CD8-positive, alpha-beta memory T cell (primary cell): ENCODE measurements around the gene PHACTR2. TPM values are rescaled to one million over a fixed set of nuclear protein-coding genes. Genes with fewer than 3 reads are reported as not detected.
A peak's percentile ranks its signal among the peaks of the same experiment; 100 is the strongest.

Source experiments
- CTCF ChIA-PET: fragments of 350-600 bp; sonication (Branson Sonifier 250); formaldehyde crosslinking; loops from one replicate; lab custom pipeline; 2021; ENCODE audit warnings: antibody characterized with exemption; lab: Charles Lee
- POLR2A ChIA-PET: fragments of 350-600 bp; sonication (Branson Sonifier 250); formaldehyde crosslinking; loops from one replicate; lab custom pipeline; 2021; ENCODE audit warnings: antibody characterized with exemption; lab: Charles Lee
- DNase-seq, 5 donors: peaks; one replicate each; pipeline versions ENCODE4 v3.0.0 to v3.0.0-alpha.2; 2020 to 2022; ENCODE audit warnings: mixed read lengths in 1 of 5
- H3K27ac ChIP-seq: one replicate; pipeline ENCODE4 v1.7.0; 2013; ENCODE audit warnings: low read depth, mild to moderate bottlenecking, low read length, moderate library complexity
- H3K27me3 ChIP-seq: 2 replicates; pipeline ENCODE4 v1.7.0; 2013; ENCODE audit warnings: low read length, mild to moderate bottlenecking; ENCODE audit not compliant: insufficient read depth, poor library complexity, severe bottlenecking
- H3K36me3 ChIP-seq: 2 replicates; pipeline ENCODE4 v1.7.0; 2013; ENCODE audit warnings: mild to moderate bottlenecking, low read length, moderate library complexity; ENCODE audit not compliant: insufficient read depth
- H3K4me1 ChIP-seq: 2 replicates; pipeline ENCODE4 v1.7.0; 2013; ENCODE audit warnings: mild to moderate bottlenecking, low read length, moderate library complexity; ENCODE audit not compliant: insufficient read depth
- H3K4me3 ChIP-seq: 2 replicates; pipeline ENCODE4 v1.7.0; 2013; ENCODE audit warnings: mild to moderate bottlenecking, low read length
- H3K9me3 ChIP-seq: 2 replicates; pipeline ENCODE4 v1.7.0; 2013; ENCODE audit warnings: mild to moderate bottlenecking, low read length
- H3K27ac Mint-ChIP-seq, 8 donors: one replicate each; pipeline ENCODE4 v1.8.0; 2020 to 2021; ENCODE audit warnings: mixed read lengths in 8 of 8, mild to moderate bottlenecking in 6 of 8, inconsistent platforms in 3 of 8, moderate library complexity in 3 of 8
- H3K27me3 Mint-ChIP-seq, 2 donors: one replicate each; pipeline ENCODE4 v1.8.0; 2020 to 2021; ENCODE audit warnings: mixed read lengths in 2 of 2, mild to moderate bottlenecking in 1 of 2, moderate library complexity in 1 of 2
- H3K36me3 Mint-ChIP-seq, 3 donors: one replicate each; pipeline ENCODE4 v1.8.0; 2020 to 2021; ENCODE audit warnings: mixed read lengths in 3 of 3, inconsistent platforms in 1 of 3, mild to moderate bottlenecking in 1 of 3
- H3K4me1 Mint-ChIP-seq, 3 donors: one replicate each; pipeline ENCODE4 v1.8.0; 2020 to 2021; ENCODE audit warnings: mixed read lengths in 3 of 3, inconsistent platforms in 1 of 3, mild to moderate bottlenecking in 1 of 3
- H3K4me3 Mint-ChIP-seq, 7 donors: one replicate each; pipeline ENCODE4 v1.8.0; 2020 to 2021; ENCODE audit warnings: mixed read lengths in 7 of 7, mild to moderate bottlenecking in 6 of 7, moderate library complexity in 4 of 7, inconsistent platforms in 2 of 7
- H3K9me3 Mint-ChIP-seq, 5 donors: one replicate each; pipeline ENCODE4 v1.8.0; 2020 to 2022; ENCODE audit warnings: mixed read lengths in 5 of 5, mild to moderate bottlenecking in 3 of 5, moderate library complexity in 2 of 5, inconsistent platforms in 1 of 5
- polyA plus RNA-seq: library from polyadenylated mRNA; unstranded; fragments of 300-500 nt; fragmentation: Illumina TruSeq; gene quantifications from one replicate; pipeline ENCODE4 v1.2.3, GENCODE V29; 2021
- total RNA-seq, 2 experiments: library from RNA; stranded (reverse); gene quantifications; one replicate each; pipeline ENCODE4 v1.2.3, GENCODE V29; 2021

PHACTR2 gene
- total and polyA plus RNA-seq, 3 experiments from 2014 or later: 27.8 to 42.1 (median 29.1) TPM

GRCh38 chr6:143754204-143754603 lies 76.4 kb downstream of the PHACTR2 start:
- Mint-ChIP-seq H3K27ac (no peak overlapping the region), H3K9me3 (no peaks in the 10 kb centered on the region), H3K36me3 (peaks cover 4 to 41% (median 10%) of the 10 kb centered on the region in 3 donors), H3K27me3 (no peaks in the 10 kb centered on the region), H3K4me1 (peaks cover 15 to 24% (median 17%) of the 10 kb centered on the region in 3 donors), H3K4me3 (no peak overlapping the region)
- CTCF ChIA-PET: no interaction called here
- peaks cover 4% of the 10 kb centered on the region for H3K36me3 ChIP-seq
- H3K4me3 ChIP-seq: no peak overlapping the region
- no peaks in the 10 kb centered on the region for H3K27me3 ChIP-seq
- POLR2A ChIA-PET: no interaction called here
- no peak for DNase-seq
- no peaks in the 10 kb centered on the region for H3K4me1 ChIP-seq
- H3K27ac ChIP-seq: no peak overlapping the region
- no peaks in the 10 kb centered on the region for H3K9me3 ChIP-seq

GRCh38 chr6:143755301-143755744 lies 77.6 kb downstream of the PHACTR2 start:
- H3K27ac ChIP-seq: no peak overlapping the region
- Mint-ChIP-seq H3K4me3 (no peak overlapping the region), H3K27ac (peak overlapping the region in 1 of 8 donors; percentile 15), H3K36me3 (peaks cover 4 to 43% (median 10%) of the 10 kb centered on the region in 3 donors), H3K9me3 (no peaks in the 10 kb centered on the region), H3K27me3 (no peaks in the 10 kb centered on the region), H3K4me1 (peaks cover 22 to 28% (median 25%) of the 10 kb centered on the region in 3 donors)
- POLR2A ChIA-PET: no interaction called here
- no peak for DNase-seq
- CTCF ChIA-PET: no interaction called here
- no peaks in the 10 kb centered on the region for H3K27me3 ChIP-seq
- H3K4me3 ChIP-seq: no peak overlapping the region
- no peaks in the 10 kb centered on the region for H3K9me3 ChIP-seq
- peaks cover 4% of the 10 kb centered on the region for H3K4me1 ChIP-seq
- peaks cover 4% of the 10 kb centered on the region for H3K36me3 ChIP-seq

- ChIA-PET CTCF (no interaction called here), POLR2A (no interaction called here)
- DNase-seq: no peak
- Mint-ChIP-seq H3K27me3 (no peaks in the 10 kb centered on the region), H3K9me3 (no peaks in the 10 kb centered on the region), H3K4me3 (no peak overlapping the region), H3K27ac (peak overlapping the region in 1 of 8 donors; percentile 61), H3K4me1 (peaks cover 16 to 21% (median 16%) of the 10 kb centered on the region in 3 donors), H3K36me3 (peaks cover 4 to 51% (median 10%) of the 10 kb centered on the region in 3 donors)
- no peaks in the 10 kb centered on the region for H3K27me3 ChIP-seq
- H3K36me3 ChIP-seq: peaks cover 4% of the 10 kb centered on the region
- no peak overlapping the region for H3K27ac ChIP-seq
- H3K4me3 ChIP-seq: no peak overlapping the region
- peaks cover 4% of the 10 kb centered on the region for H3K4me1 ChIP-seq
- H3K9me3 ChIP-seq: no peaks in the 10 kb centered on the region
Observed at GRCh38 chr6:143757346-143757832, 79.6 kb downstream of the PHACTR2 start.

- no peak overlapping the region for H3K4me3 Mint-ChIP-seq
Observed at GRCh38 chr6:143758551-143758950, 80.8 kb downstream of the PHACTR2 start.

GRCh38 chr6:143759666-143760065 lies 81.9 kb downstream of the PHACTR2 start:
- H3K9me3 Mint-ChIP-seq: no peaks in the 10 kb centered on the region
- Histone ChIP-seq H3K27ac (no peak overlapping the region), H3K36me3 (peaks cover 1% of the 10 kb centered on the region), H3K4me3 (no peak overlapping the region), H3K27me3 (no peaks in the 10 kb centered on the region), H3K9me3 (no peaks in the 10 kb centered on the region), H3K4me1 (peaks cover 4% of the 10 kb centered on the region)
- peak overlapping the region in 2 of 8 donors; percentile 28 to 68 for H3K27ac Mint-ChIP-seq
- no peaks in the 10 kb centered on the region for H3K27me3 Mint-ChIP-seq
- ChIA-PET POLR2A (no interaction called here), CTCF (no interaction called here)
- H3K4me3 Mint-ChIP-seq: no peak overlapping the region
- H3K36me3 Mint-ChIP-seq: peaks cover 4 to 46% (median 10%) of the 10 kb centered on the region in 3 donors
- DNase-seq: no peak
- H3K4me1 Mint-ChIP-seq: peaks cover 16 to 21% (median 16%) of the 10 kb centered on the region in 3 donors

More at GRCh38 chr6:143758551-143758950, 80.8 kb downstream of the PHACTR2 start:
- POLR2A ChIA-PET: no interaction called here
- Mint-ChIP-seq H3K4me1 (peaks cover 16 to 21% (median 16%) of the 10 kb centered on the region in 3 donors), H3K27ac (peak overlapping the region in 2 of 8 donors; percentile 43 to 54), H3K27me3 (no peaks in the 10 kb centered on the region), H3K9me3 (no peaks in the 10 kb centered on the region), H3K36me3 (peaks cover 4 to 47% (median 10%) of the 10 kb centered on the region in 3 donors)
- H3K9me3 ChIP-seq: no peaks in the 10 kb centered on the region
- no peaks in the 10 kb centered on the region for H3K27me3 ChIP-seq
- CTCF ChIA-PET: no interaction called here
- no peak overlapping the region for H3K27ac ChIP-seq
- no peak overlapping the region for H3K4me3 ChIP-seq
- no peak for DNase-seq
- peaks cover 4% of the 10 kb centered on the region for H3K36me3 ChIP-seq
- peaks cover 4% of the 10 kb centered on the region for H3K4me1 ChIP-seq

GRCh38 chr6:143761074-143761473 lies 83.3 kb downstream of the PHACTR2 start:
- Mint-ChIP-seq H3K36me3 (peaks cover 4 to 49% (median 9%) of the 10 kb centered on the region in 3 donors), H3K4me1 (peaks cover 16 to 21% (median 18%) of the 10 kb centered on the region in 3 donors), H3K4me3 (no peak overlapping the region), H3K27me3 (no peaks in the 10 kb centered on the region), H3K9me3 (no peaks in the 10 kb centered on the region), H3K27ac (peak overlapping the region in 1 of 8 donors; percentile 33)
- no peaks in the 10 kb centered on the region for H3K36me3 ChIP-seq
- H3K4me3 ChIP-seq: no peak overlapping the region
- no peaks in the 10 kb centered on the region for H3K9me3 ChIP-seq
- DNase-seq: no peak
- ChIA-PET CTCF (no interaction called here), POLR2A (no interaction called here)
- peaks cover 4% of the 10 kb centered on the region for H3K4me1 ChIP-seq
- H3K27me3 ChIP-seq: no peaks in the 10 kb centered on the region
- no peak overlapping the region for H3K27ac ChIP-seq

- Mint-ChIP-seq H3K27me3 (no peaks in the 10 kb centered on the region), H3K36me3 (peaks cover 4 to 55% (median 11%) of the 10 kb centered on the region in 3 donors), H3K27ac (peak overlapping the region in 1 of 8 donors; percentile 28), H3K9me3 (no peaks in the 10 kb centered on the region), H3K4me3 (no peak overlapping the region), H3K4me1 (peaks cover 16 to 20% (median 20%) of the 10 kb centered on the region in 3 donors)
- ChIA-PET POLR2A (no interaction called here), CTCF (interaction anchor here (0.6 kb wide), 1 partner anchor 178 kb away, joined by 3 read pairs; no protein-coding TSS in a partner anchor)
- no peaks in the 10 kb centered on the region for H3K36me3 ChIP-seq
- no peaks in the 10 kb centered on the region for H3K9me3 ChIP-seq
- H3K4me1 ChIP-seq: peaks cover 4% of the 10 kb centered on the region
- no peak overlapping the region for H3K4me3 ChIP-seq
- H3K27me3 ChIP-seq: no peaks in the 10 kb centered on the region
- no peak overlapping the region for H3K27ac ChIP-seq
- DNase-seq: no peak
Observed at GRCh38 chr6:143762126-143762525, 84.4 kb downstream of the PHACTR2 start.

- Histone ChIP-seq H3K4me3 (no peak overlapping the region), H3K36me3 (no peaks in the 10 kb centered on the region), H3K27me3 (no peaks in the 10 kb centered on the region), H3K4me1 (no peaks in the 10 kb centered on the region), H3K27ac (no peak overlapping the region), H3K9me3 (no peaks in the 10 kb centered on the region)
- H3K9me3 Mint-ChIP-seq: no peaks in the 10 kb centered on the region
- H3K27ac Mint-ChIP-seq: peak overlapping the region in 4 of 8 donors; percentile 4 to 34 (median 12)
- POLR2A ChIA-PET: no interaction called here
- peaks cover 0 to 4% (median 0%) of the 10 kb centered on the region in 3 donors for H3K4me1 Mint-ChIP-seq
- no peak for DNase-seq
- no peak overlapping the region for H3K4me3 Mint-ChIP-seq
- H3K36me3 Mint-ChIP-seq: peaks cover 3 to 62% (median 25%) of the 10 kb centered on the region in 3 donors
- CTCF ChIA-PET: no interaction called here
- H3K27me3 Mint-ChIP-seq: no peaks in the 10 kb centered on the region
Observed at GRCh38 chr6:143765422-143766184, 87.8 kb downstream of the PHACTR2 start.
